Hair follicular keratinocyte (primary cell): ENCODE measurements around the gene POLR2F. TPM values are rescaled to one million over a fixed set of nuclear protein-coding genes. Genes with fewer than 3 reads are reported as not detected.

Experiments used
- total RNA-seq: library from RNA; depleted of rRNA; stranded (reverse); fragments of >200 nt; gene quantifications from 2 replicates; pipeline ENCODE4 v1.2.3, GENCODE V29; 2015

The POLR2F gene
- 69.7 and 134 TPM in 2 replicates for total RNA-seq

GRCh38 chr22:37953437-37954179 lies at the start of gene POLR2F, which contains the start of gene C22orf23:
Gene POLR2F (plus strand): TSS chr22:37953699. CDS start chr22:37953788, 89 bp downstream.
Gene C22orf23 (minus strand): TSS chr22:37953601. CDS start chr22:37953149, 452 bp downstream.

GRCh38 chr22:37905534-37906363 lies 47.8 kb upstream of the POLR2F start, which contains the start of gene MICALL1:
Gene MICALL1 (plus strand): TSS chr22:37906297. CDS start chr22:37906423, 126 bp downstream.

GRCh38 chr22:37983860-37984791 lies 30.6 kb downstream of the POLR2F start, which contains the start of gene SOX10:
Gene SOX10 (minus strand): TSS chr22:37984555. CDS start chr22:37983784, 771 bp downstream.

Other genes starting within 250 kb of the POLR2F start
- 28.8 and 40.2 TPM in 2 replicates for gene GCAT, start 145.8 kb upstream of the POLR2F start, total RNA-seq
- not detected in 2 replicates for gene GALR3, start 130.3 kb upstream of the POLR2F start, total RNA-seq
- gene ANKRD54, start 109.4 kb upstream of the POLR2F start, total RNA-seq: 41.6 and 43.0 TPM in 2 replicates
- gene EIF3L, start 104.3 kb upstream of the POLR2F start, total RNA-seq: 333 and 393 TPM in 2 replicates
- gene MICALL1, start 47.4 kb upstream of the POLR2F start, total RNA-seq: 105 and 126 TPM in 2 replicates
- gene C22orf23, start 98 bp upstream of the POLR2F start, total RNA-seq: not detected in 2 replicates
- gene SOX10, start 30.9 kb downstream of the POLR2F start, total RNA-seq: not detected in 2 replicates
- 20.2 and 42.6 TPM in 2 replicates for gene PICK1, start 103.7 kb downstream of the POLR2F start, total RNA-seq
- not detected in 2 replicates for gene SLC16A8, start 130.5 kb downstream of the POLR2F start, total RNA-seq
- gene BAIAP2L2, start 157.0 kb downstream of the POLR2F start, total RNA-seq: 7.1 and 16.0 TPM in 2 replicates
- 3.6 and 7.0 TPM in 2 replicates for gene PLA2G6, start 228.1 kb downstream of the POLR2F start, total RNA-seq
- 18.5 and 44.9 TPM in 2 replicates for gene MAFF, start 248.3 kb downstream of the POLR2F start, total RNA-seq